ENCODE results near the gene SDR42E2. TPM values are rescaled to one million over a fixed set of nuclear protein-coding genes. Genes with fewer than 3 reads are reported as not detected.

Gene SDR42E2
- polyA plus RNA-seq, 1 donor from 2014 or later: not detected

GRCh38 chr16:22198547-22199293, 36.4 kb downstream of the SDR42E2 start:
- Histone ChIP-seq H3K36me3 (ENCODE audit: insufficient read depth, low read length) (no peaks in the 10 kb centered on the region), H3K9ac (ENCODE audit: low read length) (no peak overlapping the region), H3K9me3 (ENCODE audit: low read length) (no peaks in the 10 kb centered on the region), H3K27me3 (ENCODE audit: insufficient read depth, low read depth, low read length) (no peaks in the 10 kb centered on the region), H3K79me2 (replicated peaks; ENCODE audit: insufficient read depth, low read length) (no peaks in the 10 kb centered on the region), H3K4me2 (ENCODE audit: low read length) (no peak overlapping the region), H3K27ac (ENCODE audit: low read length) (no peak overlapping the region), H3K9me2 (ENCODE audit: insufficient read depth, low read length) (no peaks in the 10 kb centered on the region), H3K4me3 (ENCODE audit: low read length) (no peak overlapping the region), H3F3A (ENCODE audit: insufficient read depth, low read length, poor library complexity, severe bottlenecking) (no peaks in the 10 kb centered on the region), H2AFZ (ENCODE audit: low read depth, low read length) (no peak overlapping the region), H4K20me1 (ENCODE audit: insufficient read depth) (no peaks in the 10 kb centered on the region)
- no peak for TF ChIP-seq CTCF (IDR thresholded peaks at IDR 0.05; ENCODE audit: poor library complexity, severe bottlenecking)
- TF ChIP-seq POLR2AphosphoS5 (IDR thresholded peaks at IDR 0.05): no peak
- TF ChIP-seq EP300 (conservative IDR thresholded peaks at IDR 0.05; ENCODE audit: poor library complexity, severe bottlenecking): no peak
- no peak for TF ChIP-seq EZH2 (IDR thresholded peaks at IDR 0.05; ENCODE audit: borderline replicate concordance, insufficient read depth, low read length, poor library complexity, severe bottlenecking)
- no peak for TF ChIP-seq MXI1 (conservative IDR thresholded peaks at IDR 0.05; ENCODE audit: poor library complexity, severe bottlenecking)
- no peak for TF ChIP-seq TAF1 (IDR thresholded peaks at IDR 0.05; ENCODE audit: low read depth)
- no peak for TF ChIP-seq SMC3 (conservative IDR thresholded peaks at IDR 0.05; ENCODE audit: poor library complexity)
- no peak for TF ChIP-seq REST (IDR thresholded peaks at IDR 0.05; ENCODE audit: borderline replicate concordance)
- TF ChIP-seq RAD21 (conservative IDR thresholded peaks at IDR 0.05): no peak

GRCh38 chr16:22202261-22202637, 39.9 kb downstream of the SDR42E2 start:
- H3F3A ChIP-seq (ENCODE audit: insufficient read depth, low read length, poor library complexity, severe bottlenecking): no peaks in the 10 kb centered on the region
- no peaks in the 10 kb centered on the region for H3K27me3 ChIP-seq (ENCODE audit: insufficient read depth, low read depth, low read length)
- no peaks in the 10 kb centered on the region for H3K36me3 ChIP-seq (ENCODE audit: insufficient read depth, low read length)
- no peak overlapping the region for H3K27ac ChIP-seq (ENCODE audit: low read length)
- no peak overlapping the region for H3K4me2 ChIP-seq (ENCODE audit: low read length)
- H3K9ac ChIP-seq (ENCODE audit: low read length): no peak overlapping the region
- no peaks in the 10 kb centered on the region for H3K9me3 ChIP-seq (ENCODE audit: low read length)
- no peaks in the 10 kb centered on the region for H3K79me2 ChIP-seq (replicated peaks; ENCODE audit: insufficient read depth, low read length)
- TF ChIP-seq TAF1 (IDR thresholded peaks at IDR 0.05; ENCODE audit: low read depth) (no peak), MXI1 (conservative IDR thresholded peaks at IDR 0.05; ENCODE audit: poor library complexity, severe bottlenecking) (no peak), EZH2 (IDR thresholded peaks at IDR 0.05; ENCODE audit: borderline replicate concordance, insufficient read depth, low read length, poor library complexity, severe bottlenecking) (no peak), REST (IDR thresholded peaks at IDR 0.05; ENCODE audit: borderline replicate concordance) (no peak), RAD21 (conservative IDR thresholded peaks at IDR 0.05) (no peak)
- H3K4me3 ChIP-seq (ENCODE audit: low read length): no peak overlapping the region
- H2AFZ ChIP-seq (ENCODE audit: low read depth, low read length): no peak overlapping the region
- no peaks in the 10 kb centered on the region for H3K9me2 ChIP-seq (ENCODE audit: insufficient read depth, low read length)
- H4K20me1 ChIP-seq (ENCODE audit: insufficient read depth): no peaks in the 10 kb centered on the region

Measured in neural cell (in vitro differentiated cells).